Stimulated activated CD4-positive, alpha-beta T cell treated with anti-CD3 and anti-CD28 coated beads, Interleukin-15, amount 100 ng/mL, for 48 hours (primary cell): ENCODE measurements around the gene AADAC.
"Not testable (repeated sequence)": the region's sequence is repeated elsewhere in the genome, so short reads cannot be mapped to it uniquely, and the experiment has no call there.

Experiments
- DNase-seq, 2 donors: peaks; one replicate each; pipeline ENCODE4 v3.0.0-alpha.2; 2020; ENCODE audit warnings: low read depth in 2 of 2

Gene AADAC

GRCh38 chr3:151813799-151814198 lies at the start of gene AADAC:
Gene AADAC (plus strand): TSS chr3:151814116. CDS start chr3:151814163, 47 bp downstream.
- DNase-seq, result no peak

- not testable (repeated sequence) for DNase-seq
These were observed 49.2 kb upstream of the AADAC start for GRCh38 chr3:151764699-151765098.

- no peak for DNase-seq
These were observed 48.2 kb upstream of the AADAC start for GRCh38 chr3:151765685-151766084.

- no peak for DNase-seq
These were observed 47.5 kb upstream of the AADAC start for GRCh38 chr3:151766454-151766853.

GRCh38 chr3:151768393-151768930 lies 45.5 kb upstream of the AADAC start:
- DNase-seq, result no peak

GRCh38 chr3:151769175-151769574 lies 44.7 kb upstream of the AADAC start:
- DNase-seq, result no peak

- no peak for DNase-seq
These were observed 43.0 kb upstream of the AADAC start for GRCh38 chr3:151770956-151771355.

GRCh38 chr3:151772825-151773480 lies 41.0 kb upstream of the AADAC start:
- no peak for DNase-seq

GRCh38 chr3:151774235-151774634 lies 39.7 kb upstream of the AADAC start:
- DNase-seq, result no peak

- no peak for DNase-seq
These were observed 39.0 kb upstream of the AADAC start for GRCh38 chr3:151774910-151775309.

- no peak for DNase-seq
These were observed 38.3 kb upstream of the AADAC start for GRCh38 chr3:151775314-151776258.

GRCh38 chr3:151776259-151776740 lies 37.6 kb upstream of the AADAC start:
- no peak for DNase-seq

- no peak for DNase-seq
These were observed 36.0 kb upstream of the AADAC start for GRCh38 chr3:151777880-151778279.

- no peak for DNase-seq
These were observed 26.3 kb upstream of the AADAC start for GRCh38 chr3:151787626-151788025.

GRCh38 chr3:151788401-151788800 lies 25.5 kb upstream of the AADAC start:
- no peak for DNase-seq

GRCh38 chr3:151789853-151790463 lies 24.0 kb upstream of the AADAC start:
- DNase-seq, result no peak

- DNase-seq, result not testable (repeated sequence)
These were observed 23.2 kb upstream of the AADAC start for GRCh38 chr3:151790763-151791162.

GRCh38 chr3:151792411-151792810 lies 21.5 kb upstream of the AADAC start:
- no peak for DNase-seq

- DNase-seq, result no peak
These were observed 20.3 kb upstream of the AADAC start for GRCh38 chr3:151793636-151794035.

- no peak for DNase-seq
These were observed 19.8 kb upstream of the AADAC start for GRCh38 chr3:151794080-151794479.

GRCh38 chr3:151795276-151795675 lies 18.6 kb upstream of the AADAC start:
- DNase-seq, result no peak

- no peak for DNase-seq
These were observed 17.7 kb upstream of the AADAC start for GRCh38 chr3:151796105-151796680.
